Measurements from ENCODE around the gene CYSTM1. TPM values are rescaled to one million over a fixed set of nuclear protein-coding genes. Genes with fewer than 3 reads are reported as not detected.

Gene CYSTM1
- total RNA-seq, 2 experiments from 2014 or later, result 7.2 to 7.4 TPM

DNA sequence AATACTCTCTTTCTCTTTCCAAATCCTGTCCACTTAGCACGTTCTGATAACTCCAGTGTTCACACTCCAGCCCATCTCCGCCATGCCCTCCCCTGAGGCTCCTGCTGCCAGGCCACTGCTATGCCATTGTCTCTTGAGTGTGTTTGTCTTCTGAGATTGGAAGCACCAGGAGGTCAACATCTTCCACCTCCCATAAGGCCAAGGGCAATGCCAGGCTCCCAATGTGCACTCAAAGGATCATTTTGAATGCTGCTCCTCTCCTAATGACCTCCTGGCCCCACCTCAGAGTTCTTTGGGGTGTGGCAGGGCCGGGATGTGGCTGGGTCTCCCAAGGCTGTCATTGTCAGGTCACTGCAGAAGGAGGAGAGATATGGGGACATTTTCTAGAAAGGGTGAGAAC lies 29.7 kb upstream of the CYSTM1 start:
- Histone ChIP-seq H3K27me3 (ENCODE audit: control insufficient read depth in 1 of 2, insufficient read depth in 2 of 2, low read length in 2 of 2) (peaks cover 12 to 18% of the 10 kb centered on the region in 2 experiments), H3K27ac (ENCODE audit: low read depth in 1 of 2, low read length in 2 of 2) (no peak overlapping the region), H3K36me3 (ENCODE audit: insufficient read depth, low read length) (no peaks in the 10 kb centered on the region), H3K4me1 (ENCODE audit: insufficient read depth, low read length) (peaks cover 29% of the 10 kb centered on the region), H3K9me3 (ENCODE audit: control insufficient read depth in 1 of 2, insufficient read depth in 1 of 2, low read length in 2 of 2) (no peaks in the 10 kb centered on the region), H3K4me3 (ENCODE audit: low read length) (no peak overlapping the region)
- POLR2A ChIA-PET, result interaction anchor here (0.6 to 2.7 kb wide), 4 partner anchors 31 to 38 kb away, joined by 3 to 18 read pairs (median 9); partner anchors contain the start of gene PURA
- H3K4me1 Mint-ChIP-seq (ENCODE audit: low read depth), result peaks cover 21% of the 10 kb centered on the region
- no peak for DNase-seq
- H3K36me3 Mint-ChIP-seq (ENCODE audit: low read depth), result no peaks in the 10 kb centered on the region
- ATAC-seq (ENCODE audit: poor library complexity), result no peak
- no peaks in the 10 kb centered on the region for H3K9me3 Mint-ChIP-seq
- H3K4me3 Mint-ChIP-seq, result peak overlapping the region; percentile 21
- CTCF ChIA-PET, result interaction anchor here (0.6 to 4.5 kb wide), 10 partner anchors 9 to 453 kb away, joined by 3 to 52 read pairs (median 6); partner anchors contain the start of genes CYSTM1 and PURA
- peaks cover 27% of the 10 kb centered on the region for H3K27me3 Mint-ChIP-seq
- intact Hi-C loops (cut with DNase I, micrococcal nuclease), result loop anchor here (1.0 to 2.0 kb wide), 3 partner anchors 12 to 30 kb away; partner anchors contain the start of gene PURA (in 1 of the 2)
- TF ChIP-seq, protein P1, sequence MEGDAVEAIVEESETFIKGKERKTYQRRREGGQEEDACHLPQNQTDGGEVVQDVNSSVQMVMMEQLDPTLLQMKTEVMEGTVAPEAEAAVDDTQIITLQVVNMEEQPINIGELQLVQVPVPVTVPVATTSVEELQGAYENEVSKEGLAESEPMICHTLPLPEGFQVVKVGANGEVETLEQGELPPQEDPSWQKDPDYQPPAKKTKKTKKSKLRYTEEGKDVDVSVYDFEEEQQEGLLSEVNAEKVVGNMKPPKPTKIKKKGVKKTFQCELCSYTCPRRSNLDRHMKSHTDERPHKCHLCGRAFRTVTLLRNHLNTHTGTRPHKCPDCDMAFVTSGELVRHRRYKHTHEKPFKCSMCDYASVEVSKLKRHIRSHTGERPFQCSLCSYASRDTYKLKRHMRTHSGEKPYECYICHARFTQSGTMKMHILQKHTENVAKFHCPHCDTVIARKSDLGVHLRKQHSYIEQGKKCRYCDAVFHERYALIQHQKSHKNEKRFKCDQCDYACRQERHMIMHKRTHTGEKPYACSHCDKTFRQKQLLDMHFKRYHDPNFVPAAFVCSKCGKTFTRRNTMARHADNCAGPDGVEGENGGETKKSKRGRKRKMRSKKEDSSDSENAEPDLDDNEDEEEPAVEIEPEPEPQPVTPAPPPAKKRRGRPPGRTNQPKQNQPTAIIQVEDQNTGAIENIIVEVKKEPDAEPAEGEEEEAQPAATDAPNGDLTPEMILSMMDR (IDR thresholded peaks at IDR 0.05), result no peak
- no peak overlapping the region for H3K27ac Mint-ChIP-seq

DNA sequence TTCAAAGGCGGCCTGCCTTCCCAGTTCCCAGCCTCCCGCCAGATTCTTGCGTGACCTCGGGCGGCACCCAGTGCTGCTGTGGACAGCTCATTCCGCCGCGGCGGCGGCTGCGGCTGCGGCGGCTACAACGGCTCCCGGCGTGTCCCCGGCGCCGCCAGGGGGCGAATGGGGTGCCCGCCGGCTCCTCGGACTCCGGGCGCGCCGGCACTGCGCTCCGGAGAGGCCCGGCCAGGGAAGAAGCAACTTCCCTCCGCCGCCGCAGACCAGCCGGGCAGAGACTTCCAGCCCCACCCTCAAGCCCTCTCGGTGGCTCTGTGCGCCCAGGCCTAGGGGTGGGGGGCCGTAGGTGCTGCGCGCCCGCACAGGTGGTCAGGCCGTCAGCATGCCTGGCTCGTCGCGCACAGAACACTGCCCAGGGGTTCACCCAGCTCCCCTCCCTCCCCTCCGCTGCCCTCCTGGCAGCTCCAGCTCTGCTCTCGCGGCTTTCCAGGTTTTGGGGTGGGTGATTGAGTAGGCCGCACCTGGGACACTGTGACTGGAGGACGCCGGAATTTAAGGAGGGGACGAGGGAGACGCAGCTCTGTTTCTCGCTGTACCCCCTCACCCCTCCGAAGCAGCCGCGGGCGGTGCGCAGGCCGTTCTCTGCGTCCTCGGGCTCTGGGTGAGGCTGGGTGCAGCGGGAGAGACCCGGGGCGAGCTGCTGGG lies 29.0 kb upstream of the CYSTM1 start:
- TF ChIP-seq, protein P1 (IDR thresholded peaks at IDR 0.05), result peak; percentile 63
- H3K27me3 ChIP-seq (ENCODE audit: control insufficient read depth in 1 of 2, insufficient read depth in 2 of 2, low read length in 2 of 2), result peaks cover 12 to 18% of the 10 kb centered on the region in 2 experiments
- no peak overlapping the region for H3K27ac Mint-ChIP-seq
- ATAC-seq (ENCODE audit: poor library complexity) (peak; percentile 71), DNase-seq (peak in 13 of 14 experiments; percentile 11 to 81 (median 48))
- ChIA-PET CTCF (interaction anchor here (0.6 to 4.5 kb wide), 9 partner anchors 8 to 511 kb away, joined by 3 to 52 read pairs (median 6); partner anchors contain the start of genes CYSTM1 and PURA), POLR2A (interaction anchor here (0.6 to 1.6 kb wide), 3 partner anchors 31 to 38 kb away, joined by 3 to 9 read pairs (median 6); no protein-coding TSS in a partner anchor)
- H3K9me3 ChIP-seq (ENCODE audit: control insufficient read depth in 1 of 2, insufficient read depth in 1 of 2, low read length in 2 of 2), result no peaks in the 10 kb centered on the region
- no peaks in the 10 kb centered on the region for H3K36me3 Mint-ChIP-seq (ENCODE audit: low read depth)
- no peak overlapping the region for H3K27ac ChIP-seq (ENCODE audit: low read depth in 1 of 2, low read length in 2 of 2)
- peaks cover 29% of the 10 kb centered on the region for H3K4me1 ChIP-seq (ENCODE audit: insufficient read depth, low read length)
- H3K4me1 Mint-ChIP-seq (ENCODE audit: low read depth), result peaks cover 21% of the 10 kb centered on the region
- H3K4me3 ChIP-seq (ENCODE audit: low read length), result peak overlapping the region; percentile 36
- H3K4me3 Mint-ChIP-seq, result peak overlapping the region; percentile 21
- H3K9me3 Mint-ChIP-seq, result no peaks in the 10 kb centered on the region
- no peaks in the 10 kb centered on the region for H3K36me3 ChIP-seq (ENCODE audit: insufficient read depth, low read length)
- intact Hi-C loops (cut with DNase I, micrococcal nuclease), result loop anchor here (1.0 to 2.0 kb wide), 4 partner anchors 11 to 31 kb away; partner anchors contain the start of gene PURA (in 1 of the 2)
- peaks cover 27% of the 10 kb centered on the region for H3K27me3 Mint-ChIP-seq

DNA sequence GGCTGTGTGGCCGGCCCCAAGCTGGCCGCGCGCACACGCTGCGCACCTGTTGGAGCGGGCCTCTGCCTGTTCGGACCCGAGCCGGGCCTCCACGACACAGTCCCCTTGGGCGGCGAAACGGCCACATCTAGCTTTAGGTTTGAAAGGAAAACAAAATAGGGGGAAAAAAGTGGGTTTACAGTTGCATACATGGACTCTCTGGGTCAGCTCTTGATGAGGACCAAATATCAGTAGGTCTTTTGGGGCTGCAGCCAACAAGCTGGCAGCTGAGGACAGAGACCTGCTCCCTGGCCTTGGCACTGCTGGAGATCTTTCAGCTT lies 28.5 kb upstream of the CYSTM1 start:
- Histone ChIP-seq H3K4me1 (ENCODE audit: insufficient read depth, low read length) (peaks cover 29% of the 10 kb centered on the region), H3K36me3 (ENCODE audit: insufficient read depth, low read length) (no peaks in the 10 kb centered on the region), H3K9me3 (ENCODE audit: control insufficient read depth in 1 of 2, insufficient read depth in 1 of 2, low read length in 2 of 2) (no peaks in the 10 kb centered on the region), H3K27ac (ENCODE audit: low read depth in 1 of 2, low read length in 2 of 2) (no peak overlapping the region), H3K4me3 (ENCODE audit: low read length) (no peak overlapping the region), H3K27me3 (ENCODE audit: control insufficient read depth in 1 of 2, insufficient read depth in 2 of 2, low read length in 2 of 2) (peaks cover 12 to 18% of the 10 kb centered on the region in 2 experiments)
- intact Hi-C loops (cut with DNase I, micrococcal nuclease), result loop anchor here in 1 of 2 experiments (2.0 kb wide), 1 partner anchor 14 kb away; no protein-coding TSS in a partner anchor
- Mint-ChIP-seq H3K36me3 (ENCODE audit: low read depth) (no peaks in the 10 kb centered on the region), H3K27ac (no peak overlapping the region), H3K9me3 (no peaks in the 10 kb centered on the region), H3K27me3 (peaks cover 27% of the 10 kb centered on the region), H3K4me3 (no peak overlapping the region), H3K4me1 (ENCODE audit: low read depth) (peaks cover 21% of the 10 kb centered on the region)
- DNase-seq (no peak), ATAC-seq (ENCODE audit: poor library complexity) (no peak)
- ChIA-PET POLR2A (interaction anchor here (0.9 to 1.6 kb wide), 2 partner anchors 31 to 39 kb away, joined by 6 to 9 read pairs; no protein-coding TSS in a partner anchor), CTCF (interaction anchor here (0.6 to 4.5 kb wide), 5 partner anchors 23 to 512 kb away, joined by 3 to 52 read pairs (median 9); partner anchors contain the start of gene PURA)
- TF ChIP-seq, protein P1 (IDR thresholded peaks at IDR 0.05), result no peak
